Stimulated activated CD8-positive, alpha-beta memory T cell treated with anti-CD3 and anti-CD28 coated beads, Interleukin-15, amount 100 ng/mL, for 1 hour (primary cell): Measurements from ENCODE around the gene GRID1.
"Not testable (repeated sequence)": the region's sequence is repeated elsewhere in the genome, so short reads cannot be mapped to it uniquely, and the experiment has no call there.

ENCODE experiments used
- DNase-seq: peaks from one replicate; pipeline ENCODE4 v3.0.0-alpha.2; 2020; ENCODE audit warnings: low read depth

GRID1 gene

DNA sequence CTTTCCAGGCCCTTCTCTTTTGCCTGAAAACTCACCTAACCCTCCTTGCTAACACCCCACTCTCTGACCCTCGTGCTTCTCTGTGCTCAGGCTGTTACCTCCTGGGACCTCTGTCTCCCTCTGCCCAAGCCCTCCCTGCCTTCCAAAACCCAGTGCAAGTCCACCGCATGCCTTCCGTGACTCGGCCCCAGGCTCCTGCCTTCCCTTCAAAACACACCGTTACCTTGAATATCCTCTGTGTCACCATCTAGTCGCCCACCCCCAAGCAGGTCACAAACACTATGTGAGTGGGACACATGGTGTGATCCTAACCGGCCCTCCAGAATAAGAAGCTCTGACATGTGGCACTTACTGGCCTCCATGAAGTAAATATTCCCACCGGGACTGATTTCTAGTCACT, 176.7 kb downstream of the GRID1 start:
- no peak for DNase-seq

DNA sequence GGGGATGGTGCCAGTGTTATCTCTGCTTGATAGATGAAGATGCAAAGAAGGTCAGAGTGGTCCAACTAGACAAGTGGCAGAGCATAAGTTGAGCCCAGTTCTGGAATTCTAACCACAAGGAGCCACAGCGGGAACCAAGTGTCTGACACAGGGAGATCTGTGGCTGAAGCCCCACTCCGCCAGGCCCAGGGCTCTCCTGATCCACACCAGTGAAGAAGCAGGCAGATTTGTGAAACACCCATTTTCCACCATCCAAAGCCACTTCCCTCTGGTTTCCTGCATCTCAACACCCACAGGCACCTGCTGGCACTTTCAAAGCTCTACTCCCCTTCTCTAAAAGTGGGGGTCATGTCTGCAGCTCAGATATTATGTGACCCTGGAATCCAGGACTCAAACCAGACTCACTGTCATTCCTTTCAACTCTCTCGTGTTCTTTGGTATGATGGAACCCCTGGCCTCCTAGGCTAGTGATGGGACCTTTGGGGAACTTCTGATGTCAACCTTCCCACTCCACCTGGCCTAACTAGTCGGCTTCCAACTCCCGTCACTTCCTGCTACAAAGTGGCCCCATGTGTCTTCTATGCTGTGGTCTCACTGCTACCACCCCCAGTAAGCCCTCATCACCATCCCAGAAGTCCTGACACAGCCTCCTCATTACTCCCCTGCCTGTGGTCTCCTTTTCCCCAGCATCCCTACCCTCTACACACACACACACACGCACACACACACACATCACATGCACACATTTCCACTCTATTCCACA, 177.6 kb downstream of the GRID1 start:
- no peak for DNase-seq

DNA sequence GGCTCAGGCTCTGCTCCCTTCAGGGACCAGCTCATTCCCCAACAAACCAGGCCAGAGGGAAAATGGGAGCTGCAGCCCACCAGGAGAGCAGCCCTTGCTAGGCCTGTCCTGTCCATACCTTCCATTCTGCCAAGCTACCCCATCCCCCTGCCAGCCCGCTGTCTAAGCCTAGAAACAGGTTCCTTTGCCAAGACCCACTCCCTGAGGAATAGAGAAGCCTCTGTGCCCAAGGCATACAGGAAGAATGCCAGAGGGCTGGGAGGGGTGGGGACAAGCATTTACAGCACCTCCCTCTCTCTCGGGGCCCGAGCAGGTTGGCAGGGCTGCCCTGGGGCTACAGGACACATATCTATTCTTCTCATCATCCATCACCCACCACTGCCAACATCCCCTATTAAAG, 178.3 kb downstream of the GRID1 start:
- no peak for DNase-seq

DNA sequence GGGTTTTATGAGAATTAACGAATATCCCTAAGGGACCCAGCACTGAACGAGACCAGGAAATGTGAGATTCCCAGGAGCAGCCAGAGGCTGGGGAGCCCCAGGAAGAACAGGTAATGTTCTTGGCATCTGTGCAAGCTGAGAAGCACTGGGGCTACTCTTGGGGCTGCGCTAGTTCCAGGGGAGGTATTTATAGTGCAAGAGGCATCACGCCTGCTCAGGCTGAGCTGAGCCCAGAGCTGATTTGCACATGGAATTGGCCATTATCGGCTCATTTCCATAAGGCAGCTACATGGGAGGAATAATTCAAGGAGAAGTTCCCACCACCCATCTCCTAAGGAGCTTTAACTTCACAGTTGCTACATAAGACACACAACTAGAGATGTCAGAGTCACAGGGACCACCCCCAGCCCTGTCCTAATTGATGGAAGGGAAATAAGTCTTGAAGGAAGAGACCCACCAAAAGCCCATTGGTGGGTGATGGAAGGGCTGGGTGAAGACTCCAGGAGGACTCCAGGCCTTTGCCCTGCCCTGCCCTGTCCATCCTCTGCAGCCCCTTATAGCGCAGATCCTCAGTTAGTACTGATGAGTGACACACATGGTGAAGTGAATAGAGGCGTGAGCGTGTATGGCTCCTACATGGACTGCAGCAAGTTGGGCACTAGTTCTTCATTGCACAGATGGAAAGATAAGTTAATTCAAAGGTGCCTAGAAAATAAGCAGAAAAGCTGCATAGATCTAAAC, 178.9 kb downstream of the GRID1 start:
- no peak for DNase-seq

DNA sequence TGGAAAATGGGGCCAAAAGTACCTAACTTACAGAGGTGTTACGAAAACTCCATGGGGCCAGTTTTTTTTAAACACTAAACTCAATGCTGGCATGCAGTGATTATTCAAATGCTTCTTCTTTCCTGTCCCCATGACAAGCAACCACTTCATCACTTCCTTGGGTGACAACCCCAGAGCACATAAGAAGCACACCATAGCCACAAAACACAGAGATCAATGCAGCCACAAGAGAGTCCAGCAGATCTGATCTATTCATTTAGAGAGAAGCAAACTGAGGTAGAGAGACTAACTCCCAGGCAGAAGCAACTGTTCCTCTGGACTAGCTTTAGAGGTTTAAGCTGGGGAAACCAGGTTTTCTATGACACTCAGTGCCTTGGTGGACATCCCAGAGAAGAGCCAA, 180.0 kb downstream of the GRID1 start:
- no peak for DNase-seq

DNA sequence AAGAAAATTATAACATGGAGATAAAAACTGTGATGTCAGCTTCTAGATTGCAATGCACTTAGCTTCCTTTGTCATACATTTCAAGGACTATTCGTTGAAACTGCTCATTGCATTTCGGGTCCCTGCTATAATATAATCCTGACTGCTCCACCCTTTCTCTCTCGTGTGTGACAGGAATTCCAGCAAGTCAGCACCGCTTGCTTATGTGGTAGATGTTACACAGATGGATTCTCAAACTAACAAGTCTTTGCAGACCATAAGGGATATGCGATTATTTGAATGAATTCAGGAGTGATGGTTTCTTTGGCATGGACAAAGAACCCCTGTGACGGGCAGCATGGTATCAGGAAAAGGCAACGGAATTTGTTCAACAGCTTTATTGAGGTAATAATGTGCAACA, 184.0 kb downstream of the GRID1 start:
- no peak for DNase-seq

DNA sequence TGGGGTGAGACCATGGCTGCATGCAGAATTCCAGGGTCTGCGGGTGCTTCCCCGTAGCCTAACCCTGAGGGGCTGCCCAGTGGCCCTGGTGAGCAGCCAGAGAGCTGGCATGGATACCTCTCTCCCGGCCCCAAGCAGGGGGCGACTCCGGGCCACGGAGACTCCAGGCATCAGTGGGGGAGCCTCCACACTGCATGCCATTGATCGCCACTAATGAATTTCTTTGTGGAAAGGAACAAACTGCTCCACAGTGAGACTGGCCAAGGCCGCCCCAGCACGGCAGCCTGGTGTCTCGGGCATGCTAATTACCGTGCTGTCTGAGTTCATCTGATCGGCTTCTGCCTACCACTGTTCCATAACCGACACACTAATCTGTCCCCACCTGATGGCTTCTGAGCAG, 184.4 kb downstream of the GRID1 start:
- no peak for DNase-seq

DNA sequence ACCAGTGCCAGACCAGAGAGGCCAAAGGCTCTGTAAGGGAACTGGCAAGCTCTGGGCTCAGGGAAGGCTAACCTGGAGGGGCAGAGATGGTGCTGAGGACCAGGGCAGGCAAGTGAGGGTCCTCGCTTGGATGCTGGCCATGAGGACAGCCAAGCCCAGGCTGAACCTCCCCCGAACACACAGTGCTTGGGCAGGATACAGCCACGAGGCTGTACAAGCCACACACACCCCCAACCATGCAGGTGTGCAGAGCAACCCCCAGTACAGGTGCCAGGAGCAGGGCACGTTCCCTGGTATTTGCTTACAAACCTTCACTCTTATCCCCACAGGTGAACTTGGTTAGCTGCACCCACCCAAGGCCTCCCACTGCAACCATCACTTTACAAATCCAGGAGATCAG, 185.7 kb downstream of the GRID1 start:
- DNase-seq = no peak

DNA sequence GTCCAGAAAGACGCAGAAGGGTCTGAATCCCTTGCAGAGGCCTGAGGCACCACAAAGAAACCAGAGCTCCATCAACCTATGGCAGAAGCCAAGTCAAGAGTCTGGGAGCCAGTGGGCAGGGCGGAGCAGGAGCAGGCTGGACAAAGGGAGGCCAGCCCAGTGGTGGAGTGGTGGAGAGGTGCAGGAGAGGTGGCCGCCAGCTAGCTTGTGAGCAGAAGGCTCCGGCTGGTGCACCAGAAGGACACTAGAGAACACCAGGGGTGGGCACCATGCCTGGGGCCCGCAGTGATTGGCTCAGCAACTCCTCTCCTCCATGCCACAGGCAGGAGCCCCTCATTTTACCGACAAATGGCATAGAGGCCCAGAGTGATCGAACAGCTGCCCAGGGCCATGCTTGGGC, 186.6 kb downstream of the GRID1 start:
- DNase-seq = no peak

DNA sequence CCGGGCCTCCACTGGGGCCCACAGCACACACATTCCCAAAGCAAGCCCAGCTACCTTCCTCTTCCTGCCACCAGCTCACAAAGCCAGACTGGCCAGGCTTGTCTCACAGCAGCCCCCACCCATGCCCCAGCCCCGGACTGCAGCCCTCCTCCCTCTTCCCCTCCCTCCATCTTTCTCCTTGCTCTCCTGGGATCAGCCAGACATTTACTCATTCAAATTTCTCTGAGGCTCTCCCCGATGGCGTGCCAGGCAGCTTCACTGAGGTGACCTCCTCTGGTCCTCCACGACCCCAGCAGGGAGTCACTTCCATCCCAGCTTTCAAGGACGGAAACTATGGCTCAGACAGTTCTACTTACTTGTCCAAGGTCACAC, 187.5 kb downstream of the GRID1 start:
- no peak for DNase-seq

DNA sequence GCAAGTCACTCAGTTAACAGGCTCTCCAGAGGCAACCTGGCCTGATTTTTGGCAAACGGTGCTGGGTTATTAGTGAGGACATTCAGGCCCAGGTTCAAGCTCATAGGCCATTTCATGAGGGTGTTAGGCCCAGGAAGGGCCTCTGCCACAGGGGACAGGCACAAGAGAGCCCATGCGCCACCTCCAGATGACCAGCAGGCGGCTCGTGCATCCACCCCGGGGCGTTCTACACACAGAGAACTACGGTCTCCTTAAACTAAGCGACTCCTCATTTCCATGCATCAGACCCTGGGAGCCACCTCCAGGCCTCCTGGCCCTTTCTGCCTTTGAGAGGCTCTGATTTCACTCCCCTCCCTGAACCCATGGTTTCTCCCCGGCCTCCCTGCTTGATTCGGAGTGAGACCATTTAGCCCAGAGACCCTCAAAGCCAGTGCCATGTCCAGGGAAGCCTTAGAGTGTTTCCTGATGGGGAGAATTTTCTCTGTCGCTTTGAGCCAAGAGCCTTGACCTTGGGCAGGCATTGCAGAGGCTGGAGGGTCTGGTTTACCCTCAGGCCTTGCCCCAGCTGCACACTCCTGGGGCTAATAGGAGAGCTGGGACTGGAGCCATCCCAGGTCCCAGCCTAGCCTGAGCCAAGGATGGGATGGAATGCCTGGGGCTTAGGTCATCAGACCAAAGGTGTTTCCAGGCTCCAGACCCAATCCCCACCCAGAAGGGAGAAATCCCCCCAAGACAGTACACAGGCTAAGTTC, 188.0 kb downstream of the GRID1 start:
- DNase-seq = no peak

DNA sequence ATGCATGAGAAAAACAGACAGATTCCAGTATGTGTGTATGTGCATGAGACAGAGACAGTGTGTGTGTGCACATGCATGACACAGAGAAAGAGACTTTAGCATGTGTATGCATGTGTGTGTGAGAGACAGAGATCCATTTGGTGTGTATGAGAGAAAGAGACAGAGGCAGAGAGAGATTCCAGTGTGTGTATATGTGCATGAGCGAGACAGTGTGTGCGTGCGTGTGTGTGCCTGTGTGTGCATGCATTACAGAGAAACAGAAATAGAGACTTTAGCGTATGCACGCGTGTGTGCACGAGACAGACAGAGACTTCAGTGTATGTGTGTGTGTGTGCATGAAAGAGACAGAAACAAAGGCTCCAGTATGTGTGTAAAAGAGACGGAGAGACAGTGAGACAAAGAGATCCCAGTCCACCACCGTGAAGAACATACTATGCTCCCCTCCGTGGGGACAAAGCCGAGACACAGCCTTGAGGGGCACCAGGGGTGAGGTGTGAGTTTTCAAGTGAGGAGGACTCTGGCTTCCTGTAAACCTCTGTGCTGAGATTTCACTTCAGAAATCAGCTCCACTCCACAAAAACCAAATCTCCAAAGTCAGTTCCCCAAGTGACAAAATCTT, 188.9 kb downstream of the GRID1 start:
- DNase-seq = no peak

DNA sequence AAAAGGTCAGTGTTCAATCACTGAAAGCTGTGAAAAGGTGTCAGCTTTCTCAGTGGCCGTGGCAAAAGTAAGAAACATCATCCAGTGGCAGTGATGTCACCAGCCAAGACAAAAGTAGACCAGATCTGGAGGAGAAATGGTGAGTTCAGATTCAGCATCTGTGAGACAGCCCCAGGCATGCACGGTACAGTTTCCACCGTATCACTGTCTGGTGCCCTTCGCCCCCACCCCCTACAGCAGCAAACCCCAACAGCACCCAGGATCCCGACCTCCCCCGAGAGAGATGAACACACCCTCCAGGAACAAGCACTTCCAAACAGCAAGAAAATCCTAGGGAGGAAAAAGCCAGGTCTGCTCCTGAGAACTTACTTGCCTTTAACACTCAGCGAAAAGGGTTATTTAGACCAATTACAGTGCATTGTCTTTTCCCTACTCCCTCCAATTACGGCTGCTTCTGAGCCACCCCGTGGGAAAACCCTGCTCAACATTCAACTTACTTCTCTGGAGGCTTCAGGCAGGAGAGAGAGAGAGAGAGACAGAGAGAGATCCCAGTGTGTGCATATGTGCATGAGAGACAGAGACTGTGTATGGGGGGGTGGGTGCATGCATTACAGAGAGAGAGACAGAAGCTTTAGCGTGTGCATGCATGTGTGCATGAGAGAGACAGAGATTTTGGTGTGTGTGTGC, 189.6 kb downstream of the GRID1 start:
- DNase-seq = no peak

DNA sequence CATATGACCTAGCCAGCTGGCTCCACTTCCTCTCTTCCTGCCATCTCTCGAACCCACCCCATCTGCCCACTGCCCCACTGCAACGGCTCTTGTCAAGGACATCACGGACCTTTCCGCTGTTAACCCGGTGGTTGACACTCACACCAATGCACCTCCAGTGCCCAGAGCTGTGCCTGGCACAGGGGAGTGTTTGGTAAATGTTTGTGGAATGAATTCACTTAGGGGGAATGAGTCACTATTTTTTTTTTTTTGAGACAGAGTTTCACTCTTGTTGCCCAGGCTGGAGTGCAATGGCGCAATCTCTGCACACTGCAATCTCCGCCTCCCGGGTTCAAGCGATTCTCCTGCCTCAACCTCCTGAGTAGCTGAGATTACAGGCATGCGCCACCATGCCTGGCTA, 191.1 kb downstream of the GRID1 start:
- not testable (repeated sequence) for DNase-seq

DNA sequence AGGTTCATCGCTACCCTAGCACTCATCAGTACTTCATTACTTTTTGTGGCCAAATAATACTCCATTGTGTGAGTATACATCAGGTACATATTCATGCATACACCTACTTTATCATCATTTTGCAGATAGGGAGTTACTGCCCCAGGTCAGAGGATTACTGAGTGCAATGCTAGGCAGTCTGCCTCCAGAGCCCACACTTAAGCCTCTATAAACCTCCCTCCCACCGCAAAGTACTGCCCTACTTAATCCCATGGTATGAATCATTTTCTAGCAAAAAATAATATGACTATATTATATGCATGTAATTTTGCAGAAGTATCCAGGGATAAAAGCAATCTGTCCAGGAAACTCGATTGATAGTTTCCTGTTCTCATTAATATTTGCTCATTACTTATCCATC, 194.3 kb downstream of the GRID1 start:
- no peak for DNase-seq

DNA sequence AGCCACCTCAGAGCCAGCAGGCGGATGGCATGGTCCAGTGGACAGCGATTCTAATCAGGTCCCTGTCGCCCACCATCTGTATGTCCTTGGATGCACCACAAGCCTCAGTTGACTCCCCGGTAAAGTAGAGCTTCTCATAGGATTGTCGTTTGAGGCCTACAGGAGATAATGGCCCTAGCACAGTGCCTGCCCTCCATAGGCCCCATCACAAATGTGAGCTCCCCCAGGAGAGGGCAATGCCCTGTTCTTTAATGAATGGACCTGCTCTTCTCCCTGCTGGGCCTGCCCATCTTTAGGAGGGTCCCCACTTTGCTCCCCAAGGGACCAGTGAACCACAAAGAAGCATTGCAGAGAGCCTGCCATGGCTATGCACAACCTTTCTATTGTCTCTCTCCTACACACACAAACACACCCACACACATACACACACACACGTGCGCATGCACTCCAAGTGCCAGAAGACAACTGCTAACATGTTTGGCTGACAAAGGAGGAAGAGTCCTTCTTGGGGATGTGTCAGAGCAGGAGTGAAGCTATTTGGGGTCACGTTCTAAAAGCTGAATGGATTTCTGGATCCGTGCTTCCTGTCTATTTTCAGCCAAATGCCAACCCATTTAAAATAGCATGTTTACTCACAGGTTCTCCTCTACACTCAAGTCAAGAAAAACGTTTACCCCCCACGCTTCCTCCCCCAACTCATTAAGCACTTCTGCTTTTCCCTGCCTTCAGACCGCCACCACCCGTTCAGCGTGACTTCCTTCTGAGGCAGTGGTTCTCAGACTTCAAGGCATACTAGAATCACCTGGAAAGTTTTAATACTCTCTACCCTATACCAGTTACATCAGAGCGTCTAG, 196.1 kb downstream of the GRID1 start:
- no peak for DNase-seq

DNA sequence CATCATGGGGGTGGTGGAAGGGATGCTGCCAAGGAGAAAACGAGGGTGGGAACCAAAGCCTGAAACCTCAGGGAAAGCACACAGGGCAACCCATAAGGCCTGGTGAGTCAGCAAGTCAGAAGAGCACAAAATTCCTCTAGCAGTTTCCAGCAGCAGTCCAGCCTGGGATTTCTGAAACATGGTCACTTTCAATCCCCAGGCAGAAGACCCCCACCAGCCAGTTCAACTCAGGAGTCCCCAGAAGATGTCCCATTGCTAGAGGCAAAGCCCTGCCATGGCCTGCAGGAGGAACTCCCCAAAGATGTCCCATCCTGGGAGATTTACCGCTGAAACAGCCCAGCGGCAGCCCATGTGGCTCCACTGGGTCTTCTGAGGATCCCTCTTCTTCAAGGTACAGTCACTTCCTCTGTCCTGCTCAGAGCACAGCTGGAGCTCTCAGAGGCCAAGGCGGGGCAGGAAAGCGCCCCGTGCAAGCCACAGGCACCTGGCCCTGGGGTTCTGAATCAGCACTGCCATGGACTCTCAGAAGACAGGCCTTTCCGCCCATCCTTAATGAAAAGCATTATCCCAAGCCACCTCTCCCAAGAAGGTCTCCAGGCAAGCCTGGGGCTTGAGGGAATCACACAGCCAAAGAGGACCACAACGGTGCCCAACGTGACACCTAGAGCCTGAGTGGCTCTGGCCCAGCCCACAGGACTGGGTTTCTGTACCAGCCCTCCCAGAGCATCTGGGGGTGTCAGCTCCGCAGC, 196.9 kb downstream of the GRID1 start:
- no peak for DNase-seq

DNA sequence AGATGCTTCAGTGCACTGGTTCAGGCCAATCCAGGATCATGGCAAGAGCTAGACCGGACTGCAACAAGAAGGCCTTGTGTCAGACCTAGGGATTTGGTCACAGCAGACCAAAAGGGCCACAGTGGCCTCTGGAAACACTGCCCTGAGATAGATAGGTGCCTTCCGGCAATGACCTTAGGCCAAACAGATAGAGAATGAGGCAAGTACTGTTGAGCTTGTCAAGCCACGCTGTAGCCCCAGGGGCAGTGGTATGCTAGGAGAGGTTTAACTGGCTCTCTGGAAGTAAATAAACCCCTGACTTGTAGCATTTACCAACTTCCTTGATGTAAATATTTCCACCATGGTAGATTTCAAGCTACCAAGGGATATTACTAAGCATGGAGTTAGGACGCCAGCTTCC, 197.5 kb downstream of the GRID1 start:
- DNase-seq = no peak

DNA sequence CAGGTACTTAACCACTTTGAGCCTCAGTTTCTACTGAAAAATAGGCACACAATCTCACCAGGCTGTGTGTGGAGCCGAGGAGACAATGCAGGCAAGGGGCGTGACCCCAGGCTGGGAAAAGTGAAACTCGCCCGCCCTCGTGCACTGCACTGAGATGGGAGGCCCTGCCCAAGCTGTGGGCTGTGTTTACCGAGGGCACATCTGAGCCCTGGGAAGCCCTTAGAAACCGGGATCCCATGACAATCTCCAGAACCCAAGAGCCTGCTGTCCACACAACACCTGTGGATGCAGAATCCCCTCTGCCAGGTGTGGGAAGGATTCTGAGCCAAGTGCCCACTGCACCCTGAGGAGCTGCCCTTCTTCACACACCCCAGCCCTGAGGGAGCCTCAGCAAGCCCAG, 198.3 kb downstream of the GRID1 start:
- DNase-seq = no peak

DNA sequence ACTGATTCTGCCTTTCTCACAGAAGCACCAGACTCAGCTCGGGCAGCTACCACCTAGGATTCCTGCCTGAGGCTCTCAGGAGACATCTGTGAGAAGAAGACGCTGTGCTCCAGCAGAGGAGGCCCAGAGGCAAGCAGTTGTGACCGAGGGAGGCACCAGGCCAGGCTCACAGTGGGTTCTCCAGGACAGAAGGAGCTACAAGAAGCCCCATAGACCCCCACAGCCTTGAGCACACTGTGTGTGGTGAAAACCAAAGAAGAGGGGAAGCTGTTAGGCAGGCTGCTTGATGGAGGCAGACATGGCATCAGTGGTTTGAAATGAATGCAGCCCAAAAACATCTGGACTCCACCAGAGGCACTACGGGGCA, 198.8 kb downstream of the GRID1 start:
- no peak for DNase-seq
